ENCODE results near the gene SVOP. TPM values are rescaled to one million over a fixed set of nuclear protein-coding genes. Genes with fewer than 3 reads are reported as not detected.

Gene SVOP
- total RNA-seq, 2 donors from 2014 or later = 0.52 TPM; not detected in 1

- DNase-seq (no peak), ATAC-seq (no peak)
- Histone ChIP-seq H3K4me3 (no peak overlapping the region), H3K4me1 (no peaks in the 10 kb centered on the region), H3K27me3 (no peaks in the 10 kb centered on the region), H3K27ac (no peak overlapping the region), H3K9me3 (no peaks in the 10 kb centered on the region), H3K36me3 (replicated peaks in 1 of 2; ENCODE audit: insufficient read depth in 1 of 2, low read depth in 2 of 2) (no peaks in the 10 kb centered on the region)
- intact Hi-C loops (cut with DNase I) = no loop called here
- 31 to 48% methylated on average over 2 of the region's 2 CpGs for WGBS, 2 donors
- no peak for TF ChIP-seq POLR2A (IDR thresholded peaks at IDR 0.05)
- TF ChIP-seq, protein P1, sequence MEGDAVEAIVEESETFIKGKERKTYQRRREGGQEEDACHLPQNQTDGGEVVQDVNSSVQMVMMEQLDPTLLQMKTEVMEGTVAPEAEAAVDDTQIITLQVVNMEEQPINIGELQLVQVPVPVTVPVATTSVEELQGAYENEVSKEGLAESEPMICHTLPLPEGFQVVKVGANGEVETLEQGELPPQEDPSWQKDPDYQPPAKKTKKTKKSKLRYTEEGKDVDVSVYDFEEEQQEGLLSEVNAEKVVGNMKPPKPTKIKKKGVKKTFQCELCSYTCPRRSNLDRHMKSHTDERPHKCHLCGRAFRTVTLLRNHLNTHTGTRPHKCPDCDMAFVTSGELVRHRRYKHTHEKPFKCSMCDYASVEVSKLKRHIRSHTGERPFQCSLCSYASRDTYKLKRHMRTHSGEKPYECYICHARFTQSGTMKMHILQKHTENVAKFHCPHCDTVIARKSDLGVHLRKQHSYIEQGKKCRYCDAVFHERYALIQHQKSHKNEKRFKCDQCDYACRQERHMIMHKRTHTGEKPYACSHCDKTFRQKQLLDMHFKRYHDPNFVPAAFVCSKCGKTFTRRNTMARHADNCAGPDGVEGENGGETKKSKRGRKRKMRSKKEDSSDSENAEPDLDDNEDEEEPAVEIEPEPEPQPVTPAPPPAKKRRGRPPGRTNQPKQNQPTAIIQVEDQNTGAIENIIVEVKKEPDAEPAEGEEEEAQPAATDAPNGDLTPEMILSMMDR (IDR thresholded peaks at IDR 0.05) = peak in 5 of 7 experiments; percentile 14 to 18 (median 18)
Measured at GRCh38 chr12:108967869-108968540, 52.9 kb downstream of the SVOP start.

DNA sequence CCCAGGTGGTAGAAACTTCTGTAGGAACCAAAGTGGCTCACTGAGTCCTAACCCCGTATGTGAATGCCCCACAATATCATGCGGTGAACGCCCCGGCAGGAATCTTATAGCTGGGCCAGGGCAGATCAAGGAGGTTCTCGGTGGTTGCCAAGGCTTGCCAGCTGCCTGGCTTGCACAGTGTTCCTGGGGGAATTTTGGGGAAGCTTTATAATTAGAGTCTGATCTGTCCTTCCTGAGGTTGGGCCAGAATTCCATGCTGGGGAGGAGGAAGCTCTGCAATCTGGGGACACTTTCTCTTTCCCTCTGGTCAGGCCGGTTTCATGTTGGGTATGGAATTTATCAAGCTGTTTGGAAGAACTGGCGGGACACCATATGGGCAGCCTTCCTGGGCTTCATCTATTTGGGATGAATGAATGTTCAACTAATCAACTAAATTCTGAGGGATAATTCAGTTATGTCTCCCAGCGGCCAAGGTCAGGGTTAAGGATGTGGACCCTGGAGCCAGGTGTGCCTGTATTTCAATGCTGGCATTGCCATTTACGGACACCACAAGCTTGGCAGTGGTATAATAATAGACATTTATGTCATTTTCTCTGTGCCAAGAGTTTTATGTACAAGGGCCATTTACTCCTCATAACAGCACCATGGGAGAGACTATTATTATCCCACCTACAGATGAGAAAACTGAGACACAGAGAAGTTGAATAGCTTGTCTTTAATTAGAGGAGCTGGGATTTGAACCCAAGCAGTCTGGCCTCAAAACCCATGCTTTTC is 54.3 kb downstream of the SVOP start:
- Histone ChIP-seq H3K36me3 (replicated peaks in 1 of 2; ENCODE audit: insufficient read depth in 1 of 2, low read depth in 2 of 2) (no peaks in the 10 kb centered on the region), H3K27ac (no peak overlapping the region), H3K4me3 (no peak overlapping the region), H3K4me1 (no peaks in the 10 kb centered on the region), H3K9me3 (no peaks in the 10 kb centered on the region), H3K27me3 (no peaks in the 10 kb centered on the region)
- no peak for TF ChIP-seq POLR2A (IDR thresholded peaks at IDR 0.05)
- TF ChIP-seq, protein P1 (IDR thresholded peaks at IDR 0.05) = no peak
- ATAC-seq = no peak
- DNase-seq = no peak
- WGBS, 2 donors = 80 to 89% methylated on average over 8 to 9 of the region's 9 CpGs
- intact Hi-C loops (cut with DNase I) = no loop called here

DNA sequence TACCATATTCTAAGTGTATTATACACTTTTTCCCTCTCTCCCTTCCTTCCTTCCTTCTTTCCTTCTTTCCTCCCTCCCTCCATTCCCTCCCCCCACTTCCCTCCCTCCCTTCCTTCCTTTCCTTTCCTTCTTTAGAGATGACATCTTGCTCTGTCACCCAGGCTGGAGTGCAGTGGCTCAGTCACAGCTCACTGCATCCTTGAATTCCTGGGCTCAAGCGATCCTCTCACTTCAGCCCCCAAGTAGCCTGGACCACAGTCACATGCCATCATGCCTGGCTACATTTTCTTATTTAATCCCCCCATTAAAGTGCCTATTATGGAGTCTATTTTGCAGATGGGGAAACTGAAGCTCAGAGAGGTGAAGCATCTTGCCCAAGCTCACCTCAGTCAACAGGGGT is 55.0 kb downstream of the SVOP start:
- no peaks in the 10 kb centered on the region for H3K36me3 ChIP-seq (replicated peaks in 1 of 2; ENCODE audit: insufficient read depth in 1 of 2, low read depth in 2 of 2)
- H3K27ac ChIP-seq = no peak overlapping the region
- intact Hi-C loops (cut with DNase I) = no loop called here
- no peak overlapping the region for H3K4me3 ChIP-seq
- no peak for ATAC-seq
- 79 to 100% methylated on average over 1 of the region's 1 CpG for WGBS, 2 donors
- H3K4me1 ChIP-seq = no peaks in the 10 kb centered on the region
- no peaks in the 10 kb centered on the region for H3K9me3 ChIP-seq
- no peaks in the 10 kb centered on the region for H3K27me3 ChIP-seq
- TF ChIP-seq POLR2A (IDR thresholded peaks at IDR 0.05) = no peak
- TF ChIP-seq, protein P1 (IDR thresholded peaks at IDR 0.05) = no peak
- no peak for DNase-seq

DNA sequence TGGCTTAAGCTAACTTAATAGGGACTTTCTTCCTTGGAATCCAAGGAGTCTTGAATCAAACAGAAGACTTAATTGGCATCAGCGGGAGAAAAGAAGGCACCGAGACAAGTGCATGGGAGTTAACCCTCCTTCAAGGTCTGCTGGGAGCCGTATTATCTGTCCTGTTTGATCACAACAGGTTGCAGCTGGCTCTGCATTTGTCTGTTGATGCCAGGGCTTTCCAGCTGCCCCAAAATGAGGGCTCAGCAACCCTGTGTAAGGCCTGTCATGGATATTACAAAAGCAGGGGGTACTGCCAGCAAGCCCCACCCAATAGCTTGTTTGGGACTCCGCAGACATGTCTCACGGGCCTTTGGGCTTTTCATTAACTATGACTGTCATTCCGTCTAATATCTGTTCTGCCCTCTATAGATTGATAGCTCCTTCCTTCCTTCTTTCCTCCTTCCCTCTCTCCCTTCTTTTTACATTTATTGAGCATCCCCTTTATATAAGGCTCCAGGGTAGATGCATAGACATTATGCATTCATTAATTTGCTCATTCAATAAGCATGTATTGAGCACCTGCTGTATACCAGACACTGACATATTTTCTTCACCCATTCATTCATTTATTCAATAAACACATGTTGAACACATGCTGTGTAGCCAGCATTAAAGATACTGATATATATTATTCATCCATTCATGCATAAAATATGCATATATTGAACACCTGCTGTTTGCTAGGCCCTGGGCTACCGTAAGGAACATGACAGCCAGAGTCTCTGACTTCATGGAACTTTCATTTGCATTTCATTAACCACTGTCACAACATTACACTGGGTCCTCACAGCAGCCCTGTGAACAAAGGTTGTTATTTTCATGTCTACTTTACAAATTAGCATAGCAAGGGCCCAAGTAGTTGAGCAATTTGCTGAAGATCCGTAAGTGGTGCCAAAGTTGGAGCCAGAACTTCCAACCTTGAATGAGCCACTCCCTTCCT is 56.2 kb downstream of the SVOP start:
- 49 to 52% methylated on average over 8 of the region's 8 CpGs for WGBS, 2 donors
- Histone ChIP-seq H3K27ac (no peak overlapping the region), H3K27me3 (no peaks in the 10 kb centered on the region), H3K4me1 (no peaks in the 10 kb centered on the region), H3K4me3 (no peak overlapping the region), H3K9me3 (no peaks in the 10 kb centered on the region), H3K36me3 (replicated peaks in 1 of 2; ENCODE audit: insufficient read depth in 1 of 2, low read depth in 2 of 2) (no peaks in the 10 kb centered on the region)
- intact Hi-C loops (cut with DNase I) = no loop called here
- DNase-seq (no peak), ATAC-seq (no peak)
- TF ChIP-seq, protein P1 (IDR thresholded peaks at IDR 0.05) = no peak
- no peak for TF ChIP-seq POLR2A (IDR thresholded peaks at IDR 0.05)

Data from body of pancreas (tissue), 4 donors.